ENCODE data around the gene SSR4. TPM values are rescaled to one million over a fixed set of nuclear protein-coding genes. Genes with fewer than 3 reads are reported as not detected.

SSR4 gene
- total RNA-seq, 1 experiment from 2014 or later, result 203 TPM

- no peak for DNase-seq (ENCODE audit: low spot score)
- CTCF ChIA-PET, result interaction anchor here (1.1 to 3.6 kb wide), 4 partner anchors 10 to 179 kb away, joined by 6 to 14 read pairs (median 8); partner anchors contain the start of gene L1CAM
These were observed 26.8 kb upstream of the SSR4 start for GRCh38 chrX:153767674-153768055.

More at GRCh38 chrX:153767674-153768055, 26.8 kb upstream of the SSR4 start:
- no peak for ATAC-seq
- H3K4me3 Mint-ChIP-seq, result no peak overlapping the region
- no peaks in the 10 kb centered on the region for H3K9me3 Mint-ChIP-seq
- no peaks in the 10 kb centered on the region for H3K36me3 Mint-ChIP-seq
- no peak for TF ChIP-seq MXD4 (CRISPR knock-in tag; IDR thresholded peaks at IDR 0.05; ENCODE audit: borderline replicate concordance)
- TF ChIP-seq, protein P1, sequence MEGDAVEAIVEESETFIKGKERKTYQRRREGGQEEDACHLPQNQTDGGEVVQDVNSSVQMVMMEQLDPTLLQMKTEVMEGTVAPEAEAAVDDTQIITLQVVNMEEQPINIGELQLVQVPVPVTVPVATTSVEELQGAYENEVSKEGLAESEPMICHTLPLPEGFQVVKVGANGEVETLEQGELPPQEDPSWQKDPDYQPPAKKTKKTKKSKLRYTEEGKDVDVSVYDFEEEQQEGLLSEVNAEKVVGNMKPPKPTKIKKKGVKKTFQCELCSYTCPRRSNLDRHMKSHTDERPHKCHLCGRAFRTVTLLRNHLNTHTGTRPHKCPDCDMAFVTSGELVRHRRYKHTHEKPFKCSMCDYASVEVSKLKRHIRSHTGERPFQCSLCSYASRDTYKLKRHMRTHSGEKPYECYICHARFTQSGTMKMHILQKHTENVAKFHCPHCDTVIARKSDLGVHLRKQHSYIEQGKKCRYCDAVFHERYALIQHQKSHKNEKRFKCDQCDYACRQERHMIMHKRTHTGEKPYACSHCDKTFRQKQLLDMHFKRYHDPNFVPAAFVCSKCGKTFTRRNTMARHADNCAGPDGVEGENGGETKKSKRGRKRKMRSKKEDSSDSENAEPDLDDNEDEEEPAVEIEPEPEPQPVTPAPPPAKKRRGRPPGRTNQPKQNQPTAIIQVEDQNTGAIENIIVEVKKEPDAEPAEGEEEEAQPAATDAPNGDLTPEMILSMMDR (IDR thresholded peaks at IDR 0.05), result no peak
- TF ChIP-seq CBFB (CRISPR knock-in tag; IDR thresholded peaks at IDR 0.05; ENCODE audit: low read depth), result no peak
- TF ChIP-seq ZSCAN18 (CRISPR knock-in tag; IDR thresholded peaks at IDR 0.05), result no peak
- no peak for TF ChIP-seq PRDM15 (CRISPR knock-in tag; IDR thresholded peaks at IDR 0.05)
- no peak for TF ChIP-seq ZNF671 (CRISPR knock-in tag; IDR thresholded peaks at IDR 0.05)
- TF ChIP-seq ZNF232 (CRISPR knock-in tag; IDR thresholded peaks at IDR 0.05), result no peak
- no peak for TF ChIP-seq ARID4B (CRISPR knock-in tag; IDR thresholded peaks at IDR 0.05; ENCODE audit: borderline replicate concordance)
- no peak for TF ChIP-seq NFYB (CRISPR knock-in tag; conservative IDR thresholded peaks at IDR 0.05; ENCODE audit: low read depth)
- TF ChIP-seq EMX1 (CRISPR knock-in tag; IDR thresholded peaks at IDR 0.05), result no peak
- TF ChIP-seq IRF2 (CRISPR knock-in tag; IDR thresholded peaks at IDR 0.05; ENCODE audit: borderline replicate concordance, low read depth), result no peak
- TF ChIP-seq, protein P2, sequence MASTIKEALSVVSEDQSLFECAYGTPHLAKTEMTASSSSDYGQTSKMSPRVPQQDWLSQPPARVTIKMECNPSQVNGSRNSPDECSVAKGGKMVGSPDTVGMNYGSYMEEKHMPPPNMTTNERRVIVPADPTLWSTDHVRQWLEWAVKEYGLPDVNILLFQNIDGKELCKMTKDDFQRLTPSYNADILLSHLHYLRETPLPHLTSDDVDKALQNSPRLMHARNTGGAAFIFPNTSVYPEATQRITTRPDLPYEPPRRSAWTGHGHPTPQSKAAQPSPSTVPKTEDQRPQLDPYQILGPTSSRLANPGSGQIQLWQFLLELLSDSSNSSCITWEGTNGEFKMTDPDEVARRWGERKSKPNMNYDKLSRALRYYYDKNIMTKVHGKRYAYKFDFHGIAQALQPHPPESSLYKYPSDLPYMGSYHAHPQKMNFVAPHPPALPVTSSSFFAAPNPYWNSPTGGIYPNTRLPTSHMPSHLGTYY (CRISPR knock-in tag; IDR thresholded peaks at IDR 0.05), result no peak
- TF ChIP-seq NR3C1 (CRISPR knock-in tag; conservative IDR thresholded peaks at IDR 0.05; ENCODE audit: low read depth), result no peak
- no peak for TF ChIP-seq GTF2I (CRISPR knock-in tag; conservative IDR thresholded peaks at IDR 0.05)
- no peak for TF ChIP-seq FOXP1 (CRISPR knock-in tag; IDR thresholded peaks at IDR 0.05; ENCODE audit: borderline replicate concordance)
- TF ChIP-seq, protein P3, sequence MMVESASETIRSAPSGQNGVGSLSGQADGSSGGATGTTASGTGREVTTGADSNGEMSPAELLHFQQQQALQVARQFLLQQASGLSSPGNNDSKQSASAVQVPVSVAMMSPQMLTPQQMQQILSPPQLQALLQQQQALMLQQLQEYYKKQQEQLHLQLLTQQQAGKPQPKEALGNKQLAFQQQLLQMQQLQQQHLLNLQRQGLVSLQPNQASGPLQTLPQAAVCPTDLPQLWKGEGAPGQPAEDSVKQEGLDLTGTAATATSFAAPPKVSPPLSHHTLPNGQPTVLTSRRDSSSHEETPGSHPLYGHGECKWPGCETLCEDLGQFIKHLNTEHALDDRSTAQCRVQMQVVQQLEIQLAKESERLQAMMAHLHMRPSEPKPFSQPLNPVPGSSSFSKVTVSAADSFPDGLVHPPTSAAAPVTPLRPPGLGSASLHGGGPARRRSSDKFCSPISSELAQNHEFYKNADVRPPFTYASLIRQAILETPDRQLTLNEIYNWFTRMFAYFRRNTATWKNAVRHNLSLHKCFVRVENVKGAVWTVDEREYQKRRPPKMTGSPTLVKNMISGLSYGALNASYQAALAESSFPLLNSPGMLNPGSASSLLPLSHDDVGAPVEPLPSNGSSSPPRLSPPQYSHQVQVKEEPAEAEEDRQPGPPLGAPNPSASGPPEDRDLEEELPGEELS (CRISPR knock-in tag; IDR thresholded peaks at IDR 0.05), result no peak
- TF ChIP-seq, protein P4, sequence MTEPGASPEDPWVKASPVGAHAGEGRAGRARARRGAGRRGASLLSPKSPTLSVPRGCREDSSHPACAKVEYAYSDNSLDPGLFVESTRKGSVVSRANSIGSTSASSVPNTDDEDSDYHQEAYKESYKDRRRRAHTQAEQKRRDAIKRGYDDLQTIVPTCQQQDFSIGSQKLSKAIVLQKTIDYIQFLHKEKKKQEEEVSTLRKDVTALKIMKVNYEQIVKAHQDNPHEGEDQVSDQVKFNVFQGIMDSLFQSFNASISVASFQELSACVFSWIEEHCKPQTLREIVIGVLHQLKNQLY (CRISPR knock-in tag; IDR thresholded peaks at IDR 0.05), result no peak
- no peak for TF ChIP-seq CREM (CRISPR knock-in tag; IDR thresholded peaks at IDR 0.05)
- H3K27ac Mint-ChIP-seq, result no peak overlapping the region
- peaks cover 3% of the 10 kb centered on the region; the same call in 1 of the 2 replicates for H3K4me1 Mint-ChIP-seq
- POLR2A ChIA-PET, result no interaction called here
- H3K27me3 Mint-ChIP-seq (ENCODE audit: low read depth), result no peaks in the 10 kb centered on the region

Measured in WTC11 (cell line).